Activated CD4-positive, alpha-beta memory T cell treated with anti-CD3 and anti-CD28 coated beads for 36 hours (primary cell): ENCODE results near the gene PROC. TPM values are rescaled to one million over a fixed set of nuclear protein-coding genes. Genes with fewer than 3 reads are reported as not detected.

Experiments
- CTCF ChIA-PET: fragments of 350-600 bp; sonication (Branson Sonifier 250); formaldehyde crosslinking; loops from one replicate; lab custom pipeline; 2021; ENCODE audit warnings: antibody characterized with exemption, inconsistent platforms; lab: Charles Lee
- POLR2A ChIA-PET: fragments of 350-600 bp; sonication (Branson Sonifier 250); formaldehyde crosslinking; loops from one replicate; lab custom pipeline; 2021; ENCODE audit warnings: antibody characterized with exemption; lab: Charles Lee
- DNase-seq: peaks from one replicate; pipeline ENCODE4 v3.0.0-alpha.2; 2020
- H3K27ac Mint-ChIP-seq: one replicate; pipeline ENCODE4 v1.8.0; 2021; ENCODE audit warnings: mixed read lengths
- H3K27me3 Mint-ChIP-seq: one replicate; pipeline ENCODE4 v1.8.0; 2021; ENCODE audit warnings: mixed read lengths
- H3K36me3 Mint-ChIP-seq: one replicate; pipeline ENCODE4 v1.8.0; 2021; ENCODE audit warnings: mixed read lengths
- H3K4me1 Mint-ChIP-seq: one replicate; pipeline ENCODE4 v1.8.0; 2021; ENCODE audit warnings: low read depth, mixed read lengths
- H3K4me3 Mint-ChIP-seq: one replicate; pipeline ENCODE4 v1.8.0; 2021; ENCODE audit warnings: mild to moderate bottlenecking, mixed read lengths
- H3K9me3 Mint-ChIP-seq: one replicate; pipeline ENCODE4 v1.8.0; 2021; ENCODE audit warnings: mixed read lengths
- intact Hi-C: fragments of 100-400 bp; cut with micrococcal nuclease; formaldehyde crosslinking; loops from one replicate; pipeline ENCODE4 v1.15.1; 2023
- total RNA-seq, 2 experiments: library from RNA; stranded (reverse); gene quantifications; one replicate each; pipeline ENCODE4 v1.2.3, GENCODE V29; 2021

PROC gene
- total RNA-seq, 2 experiments from 2014 or later = not detected

GRCh38 chr2:127398239-127398590 is 20.0 kb upstream of the PROC start:
- Mint-ChIP-seq H3K27me3 (peaks cover 5% of the 10 kb centered on the region), H3K36me3 (no peaks in the 10 kb centered on the region), H3K27ac (peak overlapping the region; percentile 47), H3K9me3 (no peaks in the 10 kb centered on the region), H3K4me1 (peaks cover 22% of the 10 kb centered on the region), H3K4me3 (no peak overlapping the region)
- CTCF ChIA-PET = interaction anchor here (3.0 kb wide), 1 partner anchor 18 kb away, joined by 12 read pairs; no protein-coding TSS in a partner anchor
- intact Hi-C loops = loop anchor here (1.0 kb wide), 1 partner anchor 11 kb away; the partner anchor contains the start of gene MAP3K2
- DNase-seq = peak; percentile 80
- POLR2A ChIA-PET = interaction anchor here (2.5 kb wide), 1 partner anchor 9 kb away, joined by 9 read pairs; no protein-coding TSS in a partner anchor

DNA sequence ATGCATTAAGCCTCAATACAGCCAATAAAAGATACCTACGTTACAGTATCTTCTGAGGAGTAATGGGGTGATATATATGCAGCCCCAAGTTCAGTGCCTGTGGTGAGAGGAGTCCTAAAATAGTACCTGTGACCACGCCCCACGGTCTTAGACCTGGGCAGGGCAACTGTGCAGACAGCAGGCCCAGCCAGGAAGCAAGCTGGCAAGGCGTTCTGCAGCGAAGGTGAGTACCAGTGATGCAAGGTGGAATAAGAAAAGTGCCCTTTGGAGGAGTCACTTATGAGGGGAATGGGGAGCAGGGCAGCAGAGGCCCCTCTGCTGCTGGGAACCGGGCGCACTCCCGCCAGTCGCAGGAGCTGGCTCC is 17.7 kb upstream of the PROC start:
- no peaks in the 10 kb centered on the region for H3K36me3 Mint-ChIP-seq
- CTCF ChIA-PET = no interaction called here
- no peaks in the 10 kb centered on the region for H3K9me3 Mint-ChIP-seq
- H3K4me3 Mint-ChIP-seq = no peak overlapping the region
- DNase-seq = no peak
- intact Hi-C loops = no loop called here
- H3K27me3 Mint-ChIP-seq = peaks cover 8% of the 10 kb centered on the region
- H3K4me1 Mint-ChIP-seq = peaks cover 21% of the 10 kb centered on the region
- POLR2A ChIA-PET = no interaction called here
- H3K27ac Mint-ChIP-seq = no peak overlapping the region

DNA sequence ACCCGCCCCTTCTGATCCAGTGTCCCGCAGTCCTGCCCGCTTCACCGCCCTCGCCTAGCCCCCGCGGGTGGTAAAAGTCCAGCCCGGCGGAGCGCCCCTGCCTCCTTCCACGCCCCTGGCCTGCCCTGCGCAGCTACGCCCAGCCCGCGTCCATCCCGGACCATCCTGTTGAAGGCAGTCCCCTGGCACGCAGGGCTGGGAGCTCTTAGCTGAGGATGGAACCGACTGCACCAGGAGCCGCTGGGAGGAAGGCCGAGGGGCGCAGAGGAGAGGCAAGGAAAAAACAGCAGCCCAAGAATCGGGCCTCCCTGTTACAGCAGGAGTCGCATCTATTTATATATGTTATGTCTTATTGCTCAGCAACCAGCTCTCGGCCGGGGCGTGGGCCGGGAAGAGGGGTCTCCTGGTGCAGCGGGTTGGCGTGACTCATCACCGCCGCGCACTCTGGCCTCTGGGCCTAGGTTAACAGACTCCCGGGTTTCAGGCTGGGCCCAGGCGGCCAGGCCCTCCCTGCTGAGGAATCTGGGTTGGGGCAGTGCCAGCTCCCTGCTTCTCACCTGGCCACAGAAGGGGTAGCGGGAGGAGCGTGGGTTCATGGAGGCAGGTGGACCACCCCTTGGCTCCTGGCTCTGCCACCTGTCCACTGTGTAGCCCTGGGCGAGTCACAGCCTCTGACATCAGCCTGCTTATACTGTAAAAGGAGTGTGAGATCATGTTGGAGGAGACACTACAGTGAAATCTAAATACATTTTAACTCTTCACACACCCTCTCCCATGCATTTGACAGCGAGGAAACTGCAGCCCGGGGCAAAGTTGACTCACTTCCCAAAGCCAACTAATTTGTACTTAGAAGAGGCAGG is 17.1 kb upstream of the PROC start:
- H3K4me3 Mint-ChIP-seq = no peak overlapping the region
- H3K36me3 Mint-ChIP-seq = no peaks in the 10 kb centered on the region
- H3K4me1 Mint-ChIP-seq = peaks cover 21% of the 10 kb centered on the region
- no peak overlapping the region for H3K27ac Mint-ChIP-seq
- DNase-seq = peak; percentile 68
- intact Hi-C loops = no loop called here
- POLR2A ChIA-PET = interaction anchor here (1.4 kb wide), 1 partner anchor 64 kb away, joined by 5 read pairs; no protein-coding TSS in a partner anchor
- CTCF ChIA-PET = interaction anchor here (1.2 kb wide), 1 partner anchor 15 kb away, joined by 10 read pairs; no protein-coding TSS in a partner anchor
- H3K27me3 Mint-ChIP-seq = peaks cover 8% of the 10 kb centered on the region
- H3K9me3 Mint-ChIP-seq = no peaks in the 10 kb centered on the region

DNA sequence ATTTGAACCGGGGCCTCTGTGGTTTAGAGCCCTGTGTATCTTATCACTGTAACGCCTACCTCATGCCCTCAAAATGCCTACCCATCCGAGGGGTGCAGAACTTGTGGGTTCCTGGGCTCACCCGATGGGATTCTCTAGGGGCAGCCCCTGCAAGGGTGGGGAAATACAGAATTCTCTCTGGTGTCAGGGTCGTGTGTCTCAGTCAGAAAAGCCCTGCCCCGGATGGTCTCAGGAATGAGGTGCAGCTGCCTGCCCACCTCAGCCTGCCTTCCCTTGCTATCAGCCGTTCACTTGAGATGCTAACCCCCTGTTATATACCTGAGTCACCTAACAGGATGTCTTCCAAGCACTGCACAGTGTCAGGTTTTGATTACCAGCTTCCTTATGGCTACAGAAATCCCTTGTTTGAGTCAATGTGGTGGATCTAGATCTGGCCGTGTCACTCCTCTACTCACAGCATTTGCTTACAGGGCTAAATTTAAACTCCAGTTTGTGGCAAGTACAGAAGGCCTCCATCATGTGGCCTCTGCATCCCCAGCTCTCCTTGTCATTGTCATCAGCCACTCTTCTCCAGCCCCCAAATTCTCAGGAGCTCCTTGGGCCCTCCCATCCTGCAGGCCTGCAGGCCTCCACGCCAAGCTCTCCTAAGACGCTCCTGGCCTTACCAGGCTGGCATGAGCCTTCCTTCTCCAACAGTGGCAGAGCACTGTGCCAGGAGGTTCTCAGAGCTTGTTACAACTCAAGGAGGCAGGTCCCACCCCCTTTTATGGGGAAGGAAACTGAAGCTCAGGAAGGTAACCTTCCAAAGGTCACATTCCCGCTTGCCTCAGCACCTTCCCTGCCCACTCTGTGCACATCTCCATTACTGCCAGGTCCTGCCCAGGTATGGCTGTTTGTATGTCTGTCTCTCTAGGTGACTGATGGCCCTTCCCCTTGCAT is 16.2 kb upstream of the PROC start:
- Mint-ChIP-seq H3K36me3 (no peaks in the 10 kb centered on the region), H3K27ac (no peak overlapping the region), H3K4me1 (peaks cover 21% of the 10 kb centered on the region), H3K4me3 (no peak overlapping the region), H3K9me3 (no peaks in the 10 kb centered on the region), H3K27me3 (peaks cover 8% of the 10 kb centered on the region)
- intact Hi-C loops = no loop called here
- ChIA-PET CTCF (interaction anchor here (1.2 kb wide), 1 partner anchor 14 kb away, joined by 10 read pairs; no protein-coding TSS in a partner anchor), POLR2A (interaction anchor here (1.1 to 1.4 kb wide), 2 partner anchors 9 to 63 kb away, joined by 4 to 5 read pairs; no protein-coding TSS in a partner anchor)
- peak; percentile 31 for DNase-seq

DNA sequence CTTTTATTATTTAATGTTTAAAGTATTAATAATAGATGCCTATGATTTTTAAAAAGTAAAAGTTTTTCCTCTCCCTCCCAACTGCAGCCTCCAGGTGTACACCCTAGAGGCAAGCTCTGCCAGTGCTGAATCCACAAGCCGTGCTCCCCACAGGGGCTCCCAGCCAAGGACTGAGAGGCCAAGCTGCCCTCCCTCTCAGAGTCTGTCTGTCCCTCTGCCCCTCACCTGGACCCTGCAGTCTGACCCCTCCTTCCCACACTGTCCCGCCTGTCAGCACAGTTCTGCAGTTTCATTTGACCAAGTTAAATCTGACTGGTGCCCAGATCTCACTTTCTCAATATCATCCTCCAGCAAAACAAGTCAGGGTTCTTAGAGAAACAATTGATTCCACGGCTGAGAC is 14.8 kb upstream of the PROC start:
- Mint-ChIP-seq H3K27me3 (peaks cover 6% of the 10 kb centered on the region), H3K4me1 (peaks cover 18% of the 10 kb centered on the region), H3K9me3 (no peaks in the 10 kb centered on the region), H3K36me3 (no peaks in the 10 kb centered on the region), H3K27ac (no peak overlapping the region), H3K4me3 (no peak overlapping the region)
- ChIA-PET POLR2A (no interaction called here), CTCF (no interaction called here)
- intact Hi-C loops = no loop called here
- no peak for DNase-seq

- H3K9me3 Mint-ChIP-seq = no peaks in the 10 kb centered on the region
- ChIA-PET CTCF (interaction anchor here (0.6 kb wide), 1 partner anchor 775 kb away, joined by 4 read pairs; no protein-coding TSS in a partner anchor), POLR2A (no interaction called here)
- no peak overlapping the region for H3K4me3 Mint-ChIP-seq
- DNase-seq = no peak
- H3K27ac Mint-ChIP-seq = no peak overlapping the region
- peaks cover 6% of the 10 kb centered on the region for H3K27me3 Mint-ChIP-seq
- H3K4me1 Mint-ChIP-seq = peaks cover 22% of the 10 kb centered on the region
- no peaks in the 10 kb centered on the region for H3K36me3 Mint-ChIP-seq
- intact Hi-C loops = no loop called here
Measured at GRCh38 chr2:127404466-127405254, 13.6 kb upstream of the PROC start.

DNA sequence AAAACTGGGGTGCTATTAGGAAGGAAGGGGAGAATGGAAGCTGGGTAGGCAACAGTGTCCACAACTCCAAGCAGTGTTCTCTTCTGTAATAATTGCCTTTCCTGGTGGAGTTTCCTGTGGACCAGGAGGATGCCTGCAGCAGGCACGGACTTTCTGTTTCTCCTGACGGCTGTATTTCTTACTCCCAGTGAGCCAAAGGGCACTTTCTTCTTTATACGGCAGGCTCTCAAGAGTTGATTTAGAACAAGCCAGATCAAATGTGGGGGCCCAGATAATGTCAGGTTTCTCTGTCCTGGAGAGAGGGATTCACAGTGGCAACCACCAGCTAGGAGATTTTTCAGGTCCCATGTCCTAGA is 13.0 kb upstream of the PROC start:
- Mint-ChIP-seq H3K4me1 (peaks cover 27% of the 10 kb centered on the region), H3K36me3 (no peaks in the 10 kb centered on the region), H3K4me3 (no peak overlapping the region), H3K9me3 (no peaks in the 10 kb centered on the region), H3K27ac (no peak overlapping the region), H3K27me3 (peaks cover 6% of the 10 kb centered on the region)
- ChIA-PET POLR2A (no interaction called here), CTCF (no interaction called here)
- intact Hi-C loops = no loop called here
- no peak for DNase-seq

DNA sequence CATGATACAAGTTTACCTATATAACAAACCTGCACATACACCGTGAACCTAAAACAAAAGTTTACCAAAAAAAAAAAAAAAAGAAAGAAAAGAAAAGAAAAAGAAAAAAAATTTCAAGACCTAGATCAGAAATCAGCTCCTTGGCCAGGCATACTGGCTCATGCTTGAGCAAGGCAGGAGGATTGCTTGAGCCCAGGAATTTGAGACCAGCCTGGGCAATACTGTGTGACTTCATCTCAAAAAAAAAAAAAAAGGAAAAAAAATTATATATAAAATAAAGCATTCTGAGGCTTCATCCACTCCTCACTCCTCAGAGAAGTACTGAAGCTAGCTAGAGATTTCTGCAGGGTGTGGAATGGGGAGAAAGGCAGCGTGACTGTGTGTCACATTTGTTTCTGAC is 11.8 kb upstream of the PROC start:
- Mint-ChIP-seq H3K27ac (no peak overlapping the region), H3K4me3 (no peak overlapping the region), H3K4me1 (peaks cover 35% of the 10 kb centered on the region), H3K27me3 (peaks cover 6% of the 10 kb centered on the region), H3K9me3 (no peaks in the 10 kb centered on the region), H3K36me3 (no peaks in the 10 kb centered on the region)
- ChIA-PET POLR2A (no interaction called here), CTCF (no interaction called here)
- intact Hi-C loops = no loop called here
- DNase-seq = no peak

GRCh38 chr2:127407091-127407490 is 11.1 kb upstream of the PROC start:
- no peak overlapping the region for H3K27ac Mint-ChIP-seq
- peaks cover 6% of the 10 kb centered on the region for H3K27me3 Mint-ChIP-seq
- DNase-seq = no peak

GRCh38 chr2:127407661-127408003 is 10.6 kb upstream of the PROC start:
- no peak overlapping the region for H3K27ac Mint-ChIP-seq
- intact Hi-C loops = no loop called here

More at GRCh38 chr2:127407091-127407490, 11.1 kb upstream of the PROC start:
- Mint-ChIP-seq H3K4me3 (no peak overlapping the region), H3K36me3 (no peaks in the 10 kb centered on the region), H3K9me3 (no peaks in the 10 kb centered on the region), H3K4me1 (peaks cover 36% of the 10 kb centered on the region)
- ChIA-PET CTCF (no interaction called here), POLR2A (interaction anchor here (1.9 kb wide), 1 partner anchor 19 kb away, joined by 6 read pairs; the partner anchor contains the start of gene MAP3K2)
- intact Hi-C loops = no loop called here

More at GRCh38 chr2:127407661-127408003, 10.6 kb upstream of the PROC start:
- Mint-ChIP-seq H3K27me3 (peaks cover 6% of the 10 kb centered on the region), H3K36me3 (no peaks in the 10 kb centered on the region), H3K4me3 (peak overlapping the region; percentile 26), H3K4me1 (peaks cover 31% of the 10 kb centered on the region), H3K9me3 (no peaks in the 10 kb centered on the region)
- DNase-seq = no peak
- ChIA-PET CTCF (interaction anchor here (0.7 to 1.1 kb wide), 2 partner anchors 9 to 72 kb away, joined by 3 read pairs; no protein-coding TSS in a partner anchor), POLR2A (interaction anchor here (1.9 kb wide), 1 partner anchor 19 kb away, joined by 6 read pairs; the partner anchor contains the start of gene MAP3K2)
